ENCODE data around the gene PCDH15. TPM values are rescaled to one million over a fixed set of nuclear protein-coding genes. Genes with fewer than 3 reads are reported as not detected.

Gene PCDH15
- total and polyA plus RNA-seq, 2 of the 13 experiments (the other 11 are each of a cell fraction or from before 2014, with no cell fraction given) = not detected

DNA sequence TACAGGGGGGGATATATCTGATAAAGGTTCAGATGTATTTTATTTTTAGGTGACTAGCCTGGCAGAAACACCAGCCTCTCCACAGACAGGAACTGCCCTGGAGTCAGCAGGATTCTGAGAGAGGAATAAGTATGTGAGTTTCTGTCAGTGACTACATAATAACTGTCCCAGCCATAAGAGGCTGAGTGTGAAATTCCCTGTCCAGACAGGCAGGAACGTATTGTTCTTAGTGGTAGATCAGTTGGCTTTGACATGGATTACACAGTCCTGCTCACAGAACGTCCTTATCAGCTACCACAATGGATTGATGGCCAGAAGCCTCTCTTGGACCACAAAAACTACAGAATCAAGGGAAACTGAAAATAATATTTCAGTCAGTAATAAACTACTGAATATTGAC lies 709.8 kb downstream of the PCDH15 start (continued):
- TF ChIP-seq, protein P1, sequence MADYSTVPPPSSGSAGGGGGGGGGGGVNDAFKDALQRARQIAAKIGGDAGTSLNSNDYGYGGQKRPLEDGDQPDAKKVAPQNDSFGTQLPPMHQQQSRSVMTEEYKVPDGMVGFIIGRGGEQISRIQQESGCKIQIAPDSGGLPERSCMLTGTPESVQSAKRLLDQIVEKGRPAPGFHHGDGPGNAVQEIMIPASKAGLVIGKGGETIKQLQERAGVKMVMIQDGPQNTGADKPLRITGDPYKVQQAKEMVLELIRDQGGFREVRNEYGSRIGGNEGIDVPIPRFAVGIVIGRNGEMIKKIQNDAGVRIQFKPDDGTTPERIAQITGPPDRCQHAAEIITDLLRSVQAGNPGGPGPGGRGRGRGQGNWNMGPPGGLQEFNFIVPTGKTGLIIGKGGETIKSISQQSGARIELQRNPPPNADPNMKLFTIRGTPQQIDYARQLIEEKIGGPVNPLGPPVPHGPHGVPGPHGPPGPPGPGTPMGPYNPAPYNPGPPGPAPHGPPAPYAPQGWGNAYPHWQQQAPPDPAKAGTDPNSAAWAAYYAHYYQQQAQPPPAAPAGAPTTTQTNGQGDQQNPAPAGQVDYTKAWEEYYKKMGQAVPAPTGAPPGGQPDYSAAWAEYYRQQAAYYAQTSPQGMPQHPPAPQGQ (CRISPR knock-in tag; IDR thresholded peaks at IDR 0.05; ENCODE audit: borderline replicate concordance) = no peak

DNA sequence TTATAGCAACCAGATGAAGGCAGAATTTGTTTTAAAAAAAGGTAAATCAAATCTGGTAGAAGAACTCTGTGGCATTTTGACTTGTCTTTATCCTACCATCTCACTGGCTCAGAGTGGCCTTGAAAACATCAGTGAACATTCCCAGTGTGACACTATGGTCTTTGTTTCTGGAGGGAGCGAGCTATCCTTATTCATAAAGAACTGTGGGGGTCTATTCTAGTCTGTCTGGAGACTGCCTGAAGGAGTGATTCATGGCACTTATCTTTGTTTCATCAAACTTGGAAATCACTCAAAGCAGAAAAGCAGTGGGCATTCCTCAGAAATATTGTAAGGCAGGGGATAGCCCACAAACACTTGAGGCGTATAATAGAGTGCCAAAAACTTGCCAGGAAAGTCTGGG lies 719.1 kb downstream of the PCDH15 start:
- Histone ChIP-seq H3K4me2 (ENCODE audit: low read depth, low read length) (no peak overlapping the region), H3K79me2 (ENCODE audit: insufficient read depth, low read length) (no peaks in the 10 kb centered on the region), H3K36me3 (replicated peaks in 1 of 2; ENCODE audit: control insufficient read depth in 1 of 2, insufficient read depth in 2 of 2, low read length in 2 of 2) (no peaks in the 10 kb centered on the region), H3K4me1 (ENCODE audit: insufficient read depth, low read length) (no peaks in the 10 kb centered on the region), H4K20me1 (ENCODE audit: insufficient read depth, low read length) (no peaks in the 10 kb centered on the region), H2AFZ (ENCODE audit: low read length) (no peak overlapping the region), H3K27me3 (ENCODE audit: control insufficient read depth in 1 of 2, insufficient read depth in 2 of 2, low read length in 2 of 2) (no peaks in the 10 kb centered on the region), H3K9ac (ENCODE audit: insufficient read depth, low read depth, low read length) (no peak overlapping the region), H3K9me3 (ENCODE audit: low read length) (no peaks in the 10 kb centered on the region), H3K4me3 (replicated peaks in 1 of 3; ENCODE audit: insufficient read depth in 1 of 3, low read depth in 2 of 3, low read length in 3 of 3) (no peak overlapping the region), H3K27ac (ENCODE audit: extremely low read length, insufficient read depth, low read length) (no peak overlapping the region)
- ChIA-PET CTCF (ENCODE audit: low intra/inter-chr PET ratio, low total read pairs) (no interaction called here), POLR2A (no interaction called here)
- WGBS (ENCODE audit: low lambda C conversion rate) = 7% methylated on average over 2 of the region's 2 CpGs
- ATAC-seq (no peak), FAIRE-seq (no peak), DNase-seq (ENCODE audit: low spot score) (no peak)
- intact Hi-C loops (cut with micrococcal nuclease; ENCODE audit: unreplicated experiment) (loop anchor here (10.0 kb wide), 1 partner anchor 1633 kb away; no protein-coding TSS in a partner anchor), in situ Hi-C loops (cut with HindIII; ENCODE audit: extremely low pct_ligation_motif_present, low pct_unique_long_range_greater_than_20kb) (no loop called here)
- BruUV-seq (replicated peaks) = no TSS peak
- TF ChIP-seq PHF21A (CRISPR knock-in tag; IDR thresholded peaks at IDR 0.05) (no peak), ZBTB7A (CRISPR knock-in tag; IDR thresholded peaks at IDR 0.05) (no peak), ZNF703 (CRISPR knock-in tag; IDR thresholded peaks at IDR 0.05; ENCODE audit: borderline replicate concordance) (no peak), ARNT (IDR thresholded peaks at IDR 0.05) (no peak), NR1H2 (CRISPR knock-in tag; IDR thresholded peaks at IDR 0.05; ENCODE audit: borderline replicate concordance, low read depth) (no peak), SIN3A (IDR thresholded peaks at IDR 0.05; ENCODE audit: borderline replicate concordance, low read depth, low read length) (no peak), ZNF274 (CRISPR knock-in tag; IDR thresholded peaks at IDR 0.05) (no peak), ZNF33B (CRISPR knock-in tag; IDR thresholded peaks at IDR 0.05) (no peak), SP5 (CRISPR knock-in tag; IDR thresholded peaks at IDR 0.05; ENCODE audit: borderline replicate concordance, low read depth) (no peak), SNRNP70 (IDR thresholded peaks at IDR 0.05; ENCODE audit: low read depth, low read length) (no peak), SP140L (CRISPR knock-in tag; IDR thresholded peaks at IDR 0.05; ENCODE audit: borderline replicate concordance) (no peak), RCOR2 (CRISPR knock-in tag; IDR thresholded peaks at IDR 0.05) (no peak), ZNF510 (CRISPR knock-in tag; IDR thresholded peaks at IDR 0.05; ENCODE audit: low read depth) (no peak), ZNF180 (CRISPR knock-in tag; IDR thresholded peaks at IDR 0.05; ENCODE audit: borderline replicate concordance, low read depth) (no peak), SOX13 (IDR thresholded peaks at IDR 0.05) (no peak), SOX13 (CRISPR knock-in tag; conservative IDR thresholded peaks at IDR 0.05 in 1 of 2, IDR thresholded peaks at IDR 0.05 in 1 of 2) (no peak), ZNF496 (CRISPR knock-in tag; IDR thresholded peaks at IDR 0.05; ENCODE audit: insufficient replicate concordance) (no peak)
- TF ChIP-seq, protein P2, sequence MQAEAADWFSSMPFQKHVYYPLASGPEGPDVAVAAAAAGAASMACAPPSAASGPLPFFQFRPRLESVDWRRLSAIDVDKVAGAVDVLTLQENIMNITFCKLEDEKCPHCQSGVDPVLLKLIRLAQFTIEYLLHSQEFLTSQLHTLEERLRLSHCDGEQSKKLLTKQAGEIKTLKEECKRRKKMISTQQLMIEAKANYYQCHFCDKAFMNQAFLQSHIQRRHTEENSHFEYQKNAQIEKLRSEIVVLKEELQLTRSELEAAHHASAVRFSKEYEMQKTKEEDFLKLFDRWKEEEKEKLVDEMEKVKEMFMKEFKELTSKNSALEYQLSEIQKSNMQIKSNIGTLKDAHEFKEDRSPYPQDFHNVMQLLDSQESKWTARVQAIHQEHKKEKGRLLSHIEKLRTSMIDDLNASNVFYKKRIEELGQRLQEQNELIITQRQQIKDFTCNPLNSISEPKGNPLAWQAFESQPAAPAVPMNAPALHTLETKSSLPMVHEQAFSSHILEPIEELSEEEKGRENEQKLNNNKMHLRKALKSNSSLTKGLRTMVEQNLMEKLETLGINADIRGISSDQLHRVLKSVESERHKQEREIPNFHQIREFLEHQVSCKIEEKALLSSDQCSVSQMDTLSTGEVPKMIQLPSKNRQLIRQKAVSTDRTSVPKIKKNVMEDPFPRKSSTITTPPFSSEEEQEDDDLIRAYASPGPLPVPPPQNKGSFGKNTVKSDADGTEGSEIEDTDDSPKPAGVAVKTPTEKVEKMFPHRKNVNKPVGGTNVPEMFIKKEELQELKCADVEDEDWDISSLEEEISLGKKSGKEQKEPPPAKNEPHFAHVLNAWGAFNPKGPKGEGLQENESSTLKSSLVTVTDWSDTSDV (CRISPR knock-in tag; IDR thresholded peaks at IDR 0.05) = no peak
- TF ChIP-seq, protein P3, sequence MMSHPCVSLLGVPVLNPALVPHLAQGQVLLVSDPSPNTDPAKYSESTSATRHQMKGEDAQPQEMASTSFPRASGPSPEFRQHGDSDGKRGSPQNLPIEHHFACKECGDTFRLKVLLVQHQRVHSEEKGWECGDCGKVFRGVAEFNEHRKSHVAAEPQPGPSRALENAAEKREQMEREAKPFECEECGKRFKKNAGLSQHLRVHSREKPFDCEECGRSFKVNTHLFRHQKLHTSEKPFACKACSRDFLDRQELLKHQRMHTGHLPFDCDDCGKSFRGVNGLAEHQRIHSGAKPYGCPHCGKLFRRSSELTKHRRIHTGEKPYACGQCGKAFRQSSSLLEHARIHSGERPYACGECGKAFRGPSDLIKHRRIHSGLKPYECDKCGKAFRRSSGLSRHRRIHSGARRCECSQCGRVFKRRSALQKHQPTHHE (CRISPR knock-in tag; IDR thresholded peaks at IDR 0.05; ENCODE audit: borderline replicate concordance) = no peak

All from HepG2 (cell line).